HL-60/S4 treated with phorbol 12-myristate 13-acetate at 8.2 ng/mL for 4 days and 3 days (cell line): Measurements from ENCODE around the gene SRGN.

ENCODE experiments used
- in situ Hi-C: fragments of 300-500 bp; cut with MboI; formaldehyde crosslinking; loops from 2 replicates; pipeline ENCODE4 v1.15.0; 2022; ENCODE audit warnings: low sequenced_read_pairs

Gene SRGN

GRCh38 chr10:69060127-69060798, 27.6 kb upstream of the SRGN start:
- in situ Hi-C loops, result no loop called here

GRCh38 chr10:69061305-69062161, 26.4 kb upstream of the SRGN start:
- in situ Hi-C loops, result no loop called here

GRCh38 chr10:69062901-69063300, 25.0 kb upstream of the SRGN start:
- in situ Hi-C loops, result no loop called here

- in situ Hi-C loops, result no loop called here
These were observed 23.1 kb upstream of the SRGN start for GRCh38 chr10:69064762-69065328.

- in situ Hi-C loops, result no loop called here
These were observed 22.2 kb upstream of the SRGN start for GRCh38 chr10:69065406-69066361.

GRCh38 chr10:69067189-69067588, 20.7 kb upstream of the SRGN start:
- in situ Hi-C loops, result no loop called here

GRCh38 chr10:69068549-69068948, 19.4 kb upstream of the SRGN start:
- in situ Hi-C loops, result no loop called here

- in situ Hi-C loops, result no loop called here
These were observed 18.5 kb upstream of the SRGN start for GRCh38 chr10:69069090-69070042.

- in situ Hi-C loops, result no loop called here
These were observed 17.0 kb upstream of the SRGN start for GRCh38 chr10:69070951-69071350.

- in situ Hi-C loops, result no loop called here
These were observed 16.3 kb upstream of the SRGN start for GRCh38 chr10:69071610-69072009.

GRCh38 chr10:69073026-69073425, 14.9 kb upstream of the SRGN start:
- in situ Hi-C loops, result no loop called here

- in situ Hi-C loops, result no loop called here
These were observed 14.1 kb upstream of the SRGN start for GRCh38 chr10:69073736-69074364.

GRCh38 chr10:69074532-69074931, 13.4 kb upstream of the SRGN start:
- in situ Hi-C loops, result no loop called here

- in situ Hi-C loops, result no loop called here
These were observed 12.5 kb upstream of the SRGN start for GRCh38 chr10:69075431-69075830.

- in situ Hi-C loops, result no loop called here
These were observed 9.6 kb upstream of the SRGN start for GRCh38 chr10:69078311-69078710.

- in situ Hi-C loops, result no loop called here
These were observed 7.7 kb upstream of the SRGN start for GRCh38 chr10:69080226-69080625.

- in situ Hi-C loops, result no loop called here
These were observed 1.8 kb upstream of the SRGN start for GRCh38 chr10:69086001-69086509.

GRCh38 chr10:69088471-69088769, 517 bp downstream of the SRGN start:
- in situ Hi-C loops, result no loop called here

GRCh38 chr10:69088801-69089501, 1.0 kb downstream of the SRGN start:
- in situ Hi-C loops, result no loop called here
